ENCODE measurements around the gene ARL17B. TPM values are rescaled to one million over a fixed set of nuclear protein-coding genes. Genes with fewer than 3 reads are reported as not detected.
"Not testable (repeated sequence)": the region's sequence is repeated elsewhere in the genome, so short reads cannot be mapped to it uniquely, and the experiment has no call there.

Gene ARL17B
- polyA plus RNA-seq = 10 to 100 TPM in 1 of 3 donors, 1 to 10 TPM in 2; 3.9 to 13.5 (median 5.0) TPM

DNA sequence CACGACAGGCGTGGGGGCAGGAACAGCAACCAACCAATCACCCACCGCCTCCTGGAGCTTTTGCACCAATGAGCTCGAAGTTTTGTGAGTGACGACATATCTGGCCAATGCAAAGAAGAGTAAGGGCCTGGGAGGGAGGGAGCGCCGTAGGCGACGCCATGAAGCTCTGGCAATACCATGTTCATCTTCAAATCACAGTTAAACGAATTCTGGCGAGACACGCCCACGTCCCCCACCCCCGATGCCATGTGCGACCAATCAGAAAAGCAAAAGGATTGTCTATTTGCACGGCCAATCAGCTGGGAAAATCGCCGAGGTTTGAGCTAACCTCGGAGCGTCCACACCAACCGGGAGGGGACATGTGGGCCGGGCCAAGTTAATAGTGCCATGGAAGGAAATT lies at the start of gene ARL17B:
ARL17B (minus strand) TSS at position 12 of the 400 bp plus-strand sequence. CDS start 3,369 bp downstream, outside the sequence.
- not testable (repeated sequence) for H3K27ac ChIP-seq (ENCODE audit: low read depth, low read length)
- 0 to 2% (median 1%) methylated on average over 1 to 13 of the region's 22 CpGs for WGBS, 3 donors

DNA sequence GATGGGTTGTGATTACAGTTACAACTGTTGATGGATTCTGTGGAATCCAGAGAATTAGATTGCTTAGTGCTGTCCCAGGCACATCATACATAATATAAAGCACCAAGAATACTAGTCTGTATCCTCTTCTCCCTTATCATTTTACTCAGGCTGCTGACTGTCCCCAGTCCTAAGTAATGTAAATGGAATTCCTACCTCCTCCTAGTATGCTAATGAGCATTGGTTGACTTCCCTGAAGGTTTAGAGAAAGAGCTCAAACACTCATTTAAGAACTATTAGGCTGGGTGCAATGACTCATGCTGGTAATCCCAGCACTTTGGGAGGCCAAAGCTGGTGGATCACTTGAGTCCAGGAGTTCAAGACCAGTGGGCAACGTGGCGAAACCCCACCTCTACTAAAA lies 48.3 kb upstream of the ARL17B start:
- H3K27ac ChIP-seq (ENCODE audit: low read depth, low read length) = not testable (repeated sequence)
- whole genome bisulfite sequencing, 3 donors = no CpG with 5 or more reads among the region's 2 CpGs

DNA sequence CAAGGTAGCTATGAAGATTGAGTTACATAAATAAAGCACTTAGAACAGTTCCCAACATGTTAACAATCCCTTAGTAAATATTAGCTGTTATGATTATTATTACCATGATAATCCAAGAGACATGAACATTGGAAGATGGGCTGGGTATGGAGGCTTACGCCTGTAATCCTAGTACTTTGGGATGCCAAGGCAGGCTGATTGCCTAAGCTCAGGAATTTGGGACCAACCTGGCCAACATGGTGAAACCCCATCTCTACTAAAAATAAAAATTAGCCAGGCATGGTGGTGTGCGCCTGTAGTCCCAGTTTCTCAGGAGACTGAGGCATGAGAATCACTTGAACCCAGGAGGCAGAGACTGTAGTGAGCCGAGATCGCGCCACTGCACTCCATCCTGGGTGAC lies 45.6 kb upstream of the ARL17B start:
- H3K27ac ChIP-seq (ENCODE audit: low read depth, low read length) = not testable (repeated sequence)
- WGBS, 3 donors = no CpG with 5 or more reads among the region's 5 CpGs

DNA sequence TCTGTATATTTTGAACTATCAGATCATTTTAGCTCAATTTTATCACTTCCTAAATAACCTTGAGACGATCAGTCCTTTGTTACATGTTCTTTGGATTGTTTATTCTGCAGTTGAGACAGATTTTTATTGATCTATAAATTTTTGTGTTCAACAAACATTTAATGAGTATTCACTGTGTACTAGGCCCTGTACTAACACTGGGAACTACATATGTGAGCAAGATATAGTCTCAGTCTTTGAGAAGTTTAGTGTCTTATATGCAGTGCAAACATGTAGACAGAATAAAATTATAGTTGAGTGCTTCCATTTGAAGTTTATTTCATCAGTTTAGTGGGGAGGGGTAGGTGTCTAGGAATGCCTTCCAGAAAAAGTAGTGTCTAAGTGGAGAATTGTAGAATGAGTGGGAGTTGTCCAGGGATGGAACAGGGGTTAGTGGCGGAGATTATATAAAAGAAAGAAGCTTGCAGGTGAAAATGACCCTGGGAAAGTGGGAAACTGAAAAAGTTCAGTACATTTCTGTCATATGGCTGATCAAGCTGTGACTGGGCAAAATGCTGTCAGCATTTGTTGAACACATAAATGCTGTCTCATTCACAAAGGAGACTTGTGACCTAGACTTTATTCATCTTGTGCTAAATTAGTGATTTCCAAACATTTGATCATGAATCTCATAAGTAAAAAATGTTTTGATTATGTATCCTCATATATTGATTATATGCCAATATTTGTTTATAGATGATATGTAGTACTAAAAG lies 39.6 kb upstream of the ARL17B start:
- not testable (repeated sequence) for H3K27ac ChIP-seq (ENCODE audit: low read depth, low read length)
- WGBS, 3 donors = no CpG with 5 or more reads among the region's 2 CpGs

DNA sequence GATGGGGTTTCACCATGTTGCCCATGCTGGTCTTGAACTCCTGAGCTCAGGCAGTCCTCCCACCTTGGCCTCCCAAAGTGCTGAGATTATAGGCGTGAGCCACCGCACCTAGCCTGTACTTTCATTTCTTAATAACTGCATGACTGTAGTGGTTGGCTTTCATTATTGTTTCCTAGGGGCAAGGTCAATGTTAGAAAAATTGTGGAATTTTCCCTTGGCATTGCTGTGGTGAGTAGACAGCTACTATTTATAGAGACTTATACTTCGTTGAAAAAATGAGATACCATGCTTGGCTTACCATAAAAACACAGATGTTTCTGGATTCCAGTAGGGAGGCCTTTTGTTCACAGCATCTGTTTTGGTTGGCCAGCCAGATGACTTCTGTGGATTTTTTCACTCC lies 39.0 kb upstream of the ARL17B start:
- WGBS, 3 donors = 47 to 54% methylated on average over 1 of the region's 3 CpGs; no CpG with 5 or more reads in 1 of the 3 donors
- not testable (repeated sequence) for H3K27ac ChIP-seq (ENCODE audit: low read depth, low read length)

DNA sequence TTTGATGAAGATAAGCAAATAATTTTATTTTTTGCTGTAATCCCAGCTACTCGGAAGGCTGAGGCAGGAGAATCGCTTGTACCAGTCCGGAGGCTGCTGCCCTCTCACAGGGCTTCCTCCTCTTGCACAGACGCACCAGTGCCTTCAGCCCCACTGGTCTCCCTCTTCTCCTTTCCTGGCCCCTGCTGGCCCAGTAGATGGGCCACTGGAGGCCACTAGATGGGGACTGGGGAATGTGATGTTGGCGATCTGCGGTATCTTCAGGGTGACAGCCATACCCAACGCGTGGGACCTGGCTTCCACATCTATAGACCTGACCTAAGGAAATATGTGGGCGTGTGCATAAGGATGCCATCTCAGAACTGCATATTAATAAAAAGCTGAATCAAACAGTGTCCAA lies 38.4 kb upstream of the ARL17B start:
- H3K27ac ChIP-seq (ENCODE audit: low read depth, low read length) = not testable (repeated sequence)
- 94 to 100% (median 97%) methylated on average over 4 of the region's 9 CpGs for WGBS, 3 donors

DNA sequence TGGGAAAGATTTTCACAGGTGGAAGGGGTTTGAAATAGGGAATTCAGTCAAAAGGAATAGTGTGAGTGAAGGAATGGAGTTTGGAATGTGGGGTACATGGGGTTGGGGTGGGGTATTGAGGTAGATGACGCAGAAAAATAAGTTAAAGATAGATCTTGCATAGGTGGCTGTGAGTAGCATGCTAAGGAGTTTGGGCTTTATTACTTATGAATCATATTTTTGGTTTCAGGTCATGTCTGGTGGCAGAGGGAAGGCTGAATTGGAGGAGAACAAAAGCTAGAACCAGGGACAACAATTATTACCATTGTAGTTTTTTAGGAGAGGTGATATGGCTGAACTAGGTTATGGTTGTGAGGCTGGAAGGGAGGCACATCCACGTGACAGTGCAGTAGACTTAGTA lies 34.7 kb upstream of the ARL17B start:
- H3K27ac ChIP-seq (ENCODE audit: low read depth, low read length) = not testable (repeated sequence)
- 89 to 94% (median 90%) methylated on average over 1 of the region's 2 CpGs for WGBS, 3 donors

DNA sequence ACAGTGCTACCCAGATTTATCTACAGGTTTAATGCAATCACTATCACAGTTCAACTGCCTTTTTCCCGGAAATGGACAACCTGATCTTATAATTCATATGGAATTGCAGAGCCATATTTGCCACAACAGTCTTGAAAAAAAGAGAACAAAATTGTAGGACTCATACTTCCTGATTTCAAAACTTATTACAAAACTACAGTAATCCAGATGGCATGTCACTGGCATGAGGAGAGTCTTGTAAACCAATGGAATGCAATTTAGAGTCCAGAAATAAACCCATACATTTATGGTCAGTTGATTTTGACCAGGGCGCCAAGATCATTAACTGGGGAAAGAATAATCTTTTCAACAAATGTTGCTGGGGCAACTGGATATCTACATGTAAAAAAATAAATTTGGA lies 32.1 kb upstream of the ARL17B start:
- not testable (repeated sequence) for H3K27ac ChIP-seq (ENCODE audit: low read depth, low read length)
- no CpG with 5 or more reads among the region's 2 CpGs for WGBS, 3 donors

DNA sequence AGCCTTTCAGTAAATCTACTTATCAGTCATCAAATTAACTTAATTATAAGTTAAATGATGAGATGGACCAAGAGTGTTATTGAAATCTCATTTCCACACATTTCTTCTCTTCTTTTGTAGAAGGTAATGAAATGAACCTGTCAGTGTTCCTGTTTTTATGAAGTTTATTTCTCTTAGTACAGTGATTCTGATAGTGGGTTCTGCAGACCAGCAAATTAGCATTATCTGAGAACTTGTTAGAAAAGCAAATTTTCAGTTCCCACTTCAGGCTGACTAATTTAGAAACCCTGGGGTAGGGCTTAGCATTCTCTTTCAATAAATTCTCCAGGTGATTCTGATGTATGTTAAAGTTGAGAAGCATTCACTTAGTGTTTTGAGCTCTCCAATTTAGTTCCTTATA lies 23.9 kb upstream of the ARL17B start:
- H3K27ac ChIP-seq (ENCODE audit: low read depth, low read length) = not testable (repeated sequence)

DNA sequence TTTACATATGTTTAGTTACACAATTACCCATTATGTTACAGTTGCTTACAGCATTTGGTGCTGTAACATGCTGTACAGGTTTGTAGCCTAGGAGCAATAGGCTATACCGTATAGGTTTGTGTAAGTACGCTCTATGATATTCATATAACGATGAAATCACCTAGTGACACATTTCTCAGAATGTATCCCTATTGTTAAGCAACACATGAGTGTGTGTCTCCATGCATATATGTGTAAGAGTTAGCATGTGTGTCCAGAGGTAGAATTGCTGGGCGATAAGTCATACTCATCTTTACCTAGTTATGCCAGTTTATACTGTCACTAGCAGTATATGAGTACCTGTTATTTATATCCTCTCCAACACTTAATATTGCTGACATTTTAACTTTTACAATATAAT lies 21.6 kb upstream of the ARL17B start:
- WGBS, 3 donors = 91 to 97% (median 95%) methylated on average over 3 of the region's 4 CpGs

DNA sequence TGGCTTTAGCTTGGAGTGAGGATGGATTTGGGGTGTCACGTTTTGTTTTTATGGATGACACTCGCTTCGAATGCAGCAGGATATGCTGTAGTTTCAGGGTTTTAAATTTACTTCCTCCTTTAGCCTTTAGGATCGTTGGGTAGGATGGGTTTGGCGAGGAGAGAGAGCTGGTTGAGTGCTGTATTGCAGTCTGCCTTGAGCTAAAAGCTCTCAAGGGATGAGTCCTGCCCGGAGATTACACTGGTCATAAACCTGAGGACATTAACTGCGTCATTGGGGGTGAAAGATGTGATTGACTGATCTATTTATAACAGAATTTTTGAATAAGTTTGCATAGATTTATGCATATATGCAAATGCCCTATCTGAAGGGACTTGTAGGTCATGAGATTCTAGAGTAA lies 11.9 kb upstream of the ARL17B start:
- WGBS, 3 donors = no CpG with 5 or more reads among the region's 7 CpGs
- not testable (repeated sequence) for H3K27ac ChIP-seq (ENCODE audit: low read depth, low read length)

More for the DNA sequence above, 21.6 kb upstream of the ARL17B start:
- not testable (repeated sequence) for H3K27ac ChIP-seq (ENCODE audit: low read depth, low read length)

DNA sequence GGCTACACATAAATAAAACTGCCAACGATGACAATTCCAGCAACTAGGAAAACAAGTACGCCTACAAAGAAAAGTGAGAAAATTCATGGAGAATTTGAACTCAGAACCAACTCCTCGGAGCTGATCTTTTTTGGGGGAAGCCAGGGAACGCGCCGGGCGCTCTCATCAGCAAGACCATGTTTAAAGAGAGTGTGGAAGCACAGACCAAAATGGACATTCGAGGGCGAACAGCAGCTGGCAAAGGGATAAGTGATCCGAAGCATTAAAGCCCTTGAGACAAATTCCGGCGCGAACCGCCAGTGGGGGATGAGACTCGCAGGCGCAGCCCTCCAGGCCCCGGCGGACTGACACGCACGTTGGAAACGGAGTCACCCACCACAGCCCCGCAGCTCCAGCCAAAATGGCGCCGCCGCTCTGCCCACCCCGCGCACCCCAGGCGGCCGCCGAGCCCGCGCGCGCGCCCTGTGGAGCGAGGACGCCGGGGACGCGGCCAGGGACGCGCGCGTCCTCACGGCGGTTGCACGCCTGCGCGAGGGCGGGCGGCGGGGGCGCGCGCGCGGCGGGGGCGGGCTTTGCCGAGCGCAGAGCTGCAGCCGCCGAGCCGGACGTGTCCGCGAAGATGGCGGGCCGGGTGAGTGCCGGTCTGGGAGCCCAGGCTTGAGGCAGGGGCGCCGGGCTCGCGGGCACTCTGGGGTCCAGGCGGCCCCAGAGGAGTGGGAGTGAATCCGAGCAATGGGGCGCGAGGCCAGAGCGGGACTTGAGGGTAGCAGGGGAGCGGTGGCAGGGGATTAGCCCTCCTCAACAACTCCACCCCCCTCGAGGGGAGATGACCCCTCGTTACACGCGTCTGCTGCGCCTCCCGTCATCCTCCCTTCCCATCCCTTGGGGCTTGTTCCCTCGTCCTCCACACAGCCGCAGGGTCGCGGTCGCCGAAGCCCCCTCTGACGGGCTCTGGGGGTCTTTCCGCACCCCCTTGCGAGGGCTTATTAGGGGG lies 11.0 kb upstream of the ARL17B start:
- not testable (repeated sequence) for H3K27ac ChIP-seq (ENCODE audit: low read depth, low read length)
- no CpG with 5 or more reads among the region's 95 CpGs for WGBS, 3 donors

DNA sequence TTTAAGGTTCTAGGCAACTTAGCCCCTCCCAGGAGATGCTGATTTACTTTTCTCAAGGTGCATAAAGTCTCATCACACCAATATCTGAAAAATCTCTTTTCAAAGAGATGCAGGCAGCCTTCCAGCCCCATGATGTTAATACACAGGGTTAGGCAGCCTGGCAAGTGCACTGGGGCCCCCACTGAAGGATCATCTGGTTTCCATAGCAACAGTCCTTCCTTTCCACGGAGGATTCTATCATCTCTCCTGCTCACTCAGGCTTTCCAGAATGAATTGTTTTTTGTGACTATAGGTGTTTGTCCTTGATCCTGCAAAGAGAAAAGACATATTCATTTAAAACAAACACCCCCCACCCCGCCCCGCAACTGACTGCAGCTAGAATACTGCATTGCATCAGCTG lies 6.0 kb upstream of the ARL17B start:
- H3K27ac ChIP-seq (ENCODE audit: low read depth, low read length) = not testable (repeated sequence)
- WGBS, 3 donors = no CpG with 5 or more reads among the region's 3 CpGs

DNA sequence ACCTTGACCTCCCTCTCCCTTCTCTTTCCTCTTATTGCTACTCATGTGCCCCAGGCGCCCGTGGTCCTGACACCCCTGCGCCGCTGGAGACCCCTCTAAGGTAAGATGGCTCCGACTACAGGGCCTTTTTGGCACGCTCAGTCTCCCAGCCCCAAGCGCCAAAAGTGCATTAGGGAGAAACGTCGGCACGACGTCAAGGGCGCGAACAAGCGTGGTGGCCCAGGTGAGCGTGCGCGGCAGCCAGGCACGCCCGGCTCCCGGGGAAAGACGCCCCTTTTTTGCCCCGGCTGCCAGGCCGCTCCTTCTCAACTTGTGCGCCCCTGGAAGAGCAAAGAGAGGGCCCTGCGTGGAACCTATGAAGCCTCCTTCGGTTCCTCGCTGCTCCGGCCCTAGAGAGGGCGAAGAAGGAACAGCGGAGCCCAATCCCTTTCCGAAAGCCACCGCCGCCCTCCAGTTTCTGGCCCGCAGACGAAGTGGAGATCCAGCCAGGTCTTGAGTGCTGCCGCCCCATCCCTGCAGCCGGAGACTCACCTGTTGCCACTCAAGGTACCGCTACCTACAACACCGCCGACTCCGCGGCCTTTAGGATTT lies 326 bp downstream of the ARL17B start:
- no CpG with 5 or more reads among the region's 42 CpGs for WGBS, 3 donors
- H3K27ac ChIP-seq (ENCODE audit: low read depth, low read length) = not testable (repeated sequence)

DNA sequence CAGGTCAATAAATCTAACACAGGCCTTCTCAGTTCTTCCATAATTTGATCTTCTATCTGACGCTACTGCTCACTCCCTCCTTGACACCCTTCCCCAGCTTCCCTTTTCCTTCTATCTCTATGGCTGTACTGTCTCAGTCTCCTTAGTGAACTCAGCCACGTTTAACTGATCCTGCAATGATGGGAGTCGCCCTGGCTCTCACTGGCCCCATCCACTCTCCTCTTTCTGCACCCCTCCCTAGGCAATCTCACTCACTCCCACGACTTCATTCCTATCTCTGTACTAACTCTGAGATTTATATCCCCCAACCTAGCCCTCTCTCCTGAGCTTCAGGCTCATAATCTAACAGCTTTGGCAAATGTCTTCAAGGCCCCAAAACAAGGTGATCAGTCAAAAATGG lies 7.7 kb downstream of the ARL17B start:
- WGBS, 3 donors = no CpG with 5 or more reads among the region's 4 CpGs
- H3K27ac ChIP-seq (ENCODE audit: low read depth, low read length) = not testable (repeated sequence)

DNA sequence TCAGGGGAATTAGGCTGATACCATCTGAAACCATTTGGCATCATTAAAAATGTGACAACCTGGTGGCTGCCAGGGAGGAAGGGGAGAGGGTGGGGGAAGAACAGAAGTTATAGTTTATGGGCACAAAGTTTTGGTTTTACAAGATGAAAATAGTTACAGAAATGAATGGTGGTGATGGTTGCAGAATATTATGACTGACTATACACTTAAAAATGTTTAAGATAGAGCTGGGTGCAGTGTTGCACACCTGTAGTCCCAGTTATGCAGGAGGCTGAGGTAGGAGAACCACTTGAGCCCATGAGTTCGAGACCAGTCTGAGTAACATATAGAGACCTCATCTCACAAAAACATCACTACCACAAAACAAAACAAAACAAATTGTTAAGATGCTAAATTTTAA lies 12.5 kb downstream of the ARL17B start:
- H3K27ac ChIP-seq (ENCODE audit: low read depth, low read length) = not testable (repeated sequence)
- no CpG with 5 or more reads among the region's 1 CpG for WGBS, 3 donors

DNA sequence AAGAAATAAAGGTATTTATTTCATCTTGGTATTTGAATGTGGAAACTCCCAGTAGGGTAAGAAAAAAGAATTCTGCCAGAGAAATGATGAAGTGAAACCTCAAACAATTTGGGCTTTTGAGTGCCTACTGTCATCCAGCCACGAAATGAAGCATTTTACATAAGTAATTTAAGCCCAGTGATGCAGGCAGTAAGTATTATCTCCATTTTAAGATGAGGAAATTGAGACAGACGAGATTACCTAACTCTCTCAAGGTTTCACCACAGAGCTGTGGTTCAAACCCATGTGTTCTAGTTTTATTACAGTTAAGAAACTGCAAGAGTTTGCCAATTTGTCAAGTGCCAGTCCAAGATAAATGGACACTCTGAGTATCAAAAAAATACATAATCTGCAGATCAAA lies 13.2 kb downstream of the ARL17B start:
- no CpG with 5 or more reads among the region's 2 CpGs for WGBS, 3 donors
- H3K27ac ChIP-seq (ENCODE audit: low read depth, low read length) = not testable (repeated sequence)

DNA sequence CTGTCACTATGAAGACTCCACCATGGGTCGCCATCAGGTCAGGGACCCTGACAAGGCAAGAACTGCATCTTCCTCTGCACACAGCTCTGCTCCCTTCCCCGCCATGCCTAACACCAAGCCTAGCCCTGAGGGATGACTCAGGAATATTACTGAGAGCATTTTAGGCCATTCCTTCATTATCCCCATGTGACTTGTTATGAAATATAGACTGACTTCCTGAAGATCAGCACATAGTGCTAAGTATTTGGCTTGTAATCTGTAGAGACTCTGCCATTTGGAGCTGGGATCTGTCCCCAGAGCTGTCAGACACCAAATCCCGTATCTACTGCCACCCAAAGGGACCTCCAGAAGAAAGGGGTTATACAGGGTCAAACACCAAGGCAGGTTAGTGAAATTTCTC lies 19.4 kb downstream of the ARL17B start:
- H3K27ac ChIP-seq (ENCODE audit: low read depth, low read length) = not testable (repeated sequence)
- WGBS, 3 donors = no CpG with 5 or more reads among the region's 3 CpGs

DNA sequence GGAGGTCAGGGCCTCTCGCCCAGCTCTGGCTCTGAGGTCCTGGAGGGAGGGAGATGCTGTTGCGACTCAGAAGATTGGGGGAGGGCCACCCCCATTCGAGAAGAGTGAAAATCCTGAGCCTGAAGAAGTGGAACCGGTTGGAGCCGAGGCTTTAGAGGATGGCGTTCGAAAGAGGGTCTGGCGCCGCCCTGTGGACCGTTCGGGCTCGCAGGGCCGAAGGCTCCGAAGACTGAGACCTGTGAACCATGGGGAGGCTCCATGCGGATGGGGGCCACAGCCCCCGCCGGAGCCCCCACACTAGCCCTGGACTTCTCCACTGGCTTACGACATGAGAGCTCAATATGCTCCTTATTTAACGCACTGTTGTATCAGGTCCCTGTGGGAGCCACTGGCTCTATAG lies 20.3 kb downstream of the ARL17B start:
- WGBS, 3 donors = no CpG with 5 or more reads among the region's 19 CpGs
- H3K27ac ChIP-seq (ENCODE audit: low read depth, low read length) = not testable (repeated sequence)

Measured in adipose tissue (tissue), 3 donors.